Fibroblast of mammary gland (primary cell): ENCODE data around the gene TNS2.
"Not testable (repeated sequence)": the region's sequence is repeated elsewhere in the genome, so short reads cannot be mapped to it uniquely, and the experiment has no call there.

Experiments used
- DNase-seq: peaks from one replicate; pipeline ENCODE4 v3.0.0-alpha.2; 2010; ENCODE audit warnings: low read depth
- H3K4me3 ChIP-seq: 2 replicates; pipeline ENCODE4 v1.5.1; 2011; ENCODE audit warnings: low read depth, mild to moderate bottlenecking, low read length, moderate library complexity; ENCODE audit not compliant: control insufficient read depth
- TF ChIP-seq, protein P1 (sequence below): conservative IDR thresholded peaks from 2 replicates; pipeline ENCODE4 v1.5.1; 2011; ENCODE audit warnings: low read depth, low read length, inconsistent platforms; ENCODE audit not compliant: control insufficient read depth, insufficient read depth

TNS2 gene

DNA sequence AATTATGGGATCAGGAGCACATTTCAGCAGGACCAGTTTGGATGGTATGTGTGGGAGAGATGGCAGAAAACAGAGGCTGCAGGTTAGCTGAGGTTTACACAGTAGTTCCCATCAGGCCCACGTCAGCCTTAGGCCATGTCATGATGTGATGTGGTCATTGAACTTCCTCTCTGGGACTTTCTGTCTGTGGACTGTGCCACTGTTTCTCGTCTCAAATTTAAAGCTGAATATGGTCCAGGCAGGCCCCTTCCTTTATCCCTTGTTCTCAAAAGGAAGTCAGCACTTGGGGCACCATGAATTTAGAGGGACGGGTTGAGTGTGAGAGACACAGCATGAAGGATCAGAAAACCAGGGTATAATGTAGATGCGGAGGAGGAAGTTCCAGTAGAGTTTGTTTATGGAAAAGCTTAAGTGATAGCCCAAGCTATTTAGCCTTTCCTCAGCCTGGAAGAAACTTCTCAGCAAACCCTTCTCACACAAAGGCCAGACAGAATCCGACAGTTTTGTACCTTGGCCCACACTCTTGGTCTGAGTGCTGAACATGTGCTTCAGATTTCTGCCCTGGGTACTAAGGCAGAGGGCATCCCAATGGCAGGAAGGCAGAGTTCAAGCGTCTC lies 44.0 kb downstream of the TNS2 start:
- TF ChIP-seq, protein P1, sequence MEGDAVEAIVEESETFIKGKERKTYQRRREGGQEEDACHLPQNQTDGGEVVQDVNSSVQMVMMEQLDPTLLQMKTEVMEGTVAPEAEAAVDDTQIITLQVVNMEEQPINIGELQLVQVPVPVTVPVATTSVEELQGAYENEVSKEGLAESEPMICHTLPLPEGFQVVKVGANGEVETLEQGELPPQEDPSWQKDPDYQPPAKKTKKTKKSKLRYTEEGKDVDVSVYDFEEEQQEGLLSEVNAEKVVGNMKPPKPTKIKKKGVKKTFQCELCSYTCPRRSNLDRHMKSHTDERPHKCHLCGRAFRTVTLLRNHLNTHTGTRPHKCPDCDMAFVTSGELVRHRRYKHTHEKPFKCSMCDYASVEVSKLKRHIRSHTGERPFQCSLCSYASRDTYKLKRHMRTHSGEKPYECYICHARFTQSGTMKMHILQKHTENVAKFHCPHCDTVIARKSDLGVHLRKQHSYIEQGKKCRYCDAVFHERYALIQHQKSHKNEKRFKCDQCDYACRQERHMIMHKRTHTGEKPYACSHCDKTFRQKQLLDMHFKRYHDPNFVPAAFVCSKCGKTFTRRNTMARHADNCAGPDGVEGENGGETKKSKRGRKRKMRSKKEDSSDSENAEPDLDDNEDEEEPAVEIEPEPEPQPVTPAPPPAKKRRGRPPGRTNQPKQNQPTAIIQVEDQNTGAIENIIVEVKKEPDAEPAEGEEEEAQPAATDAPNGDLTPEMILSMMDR, result no peak
- H3K4me3 ChIP-seq, result no peak overlapping the region
- no peak for DNase-seq

DNA sequence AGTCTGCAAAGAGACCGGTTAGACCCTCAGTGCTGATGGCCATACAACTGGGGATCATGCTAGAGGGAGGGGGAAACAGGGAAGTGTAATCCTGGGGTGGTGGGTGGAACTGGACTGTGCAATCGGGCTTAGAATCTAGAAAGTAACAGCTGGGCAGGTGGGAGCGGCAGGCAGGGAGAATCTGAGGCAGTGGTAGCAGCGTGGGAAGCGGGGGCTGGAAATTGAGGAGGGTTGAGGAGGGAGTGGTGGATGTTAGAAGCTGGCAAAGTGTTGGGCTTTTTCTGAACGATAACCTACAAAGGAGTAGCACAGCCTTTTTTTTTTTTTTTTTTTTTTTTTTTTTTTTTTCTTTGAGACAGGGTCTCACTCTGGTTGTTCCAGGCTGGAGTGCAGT lies 44.5 kb downstream of the TNS2 start:
- no peak for DNase-seq
- H3K4me3 ChIP-seq, result no peak overlapping the region
- TF ChIP-seq, protein P1, result no peak

DNA sequence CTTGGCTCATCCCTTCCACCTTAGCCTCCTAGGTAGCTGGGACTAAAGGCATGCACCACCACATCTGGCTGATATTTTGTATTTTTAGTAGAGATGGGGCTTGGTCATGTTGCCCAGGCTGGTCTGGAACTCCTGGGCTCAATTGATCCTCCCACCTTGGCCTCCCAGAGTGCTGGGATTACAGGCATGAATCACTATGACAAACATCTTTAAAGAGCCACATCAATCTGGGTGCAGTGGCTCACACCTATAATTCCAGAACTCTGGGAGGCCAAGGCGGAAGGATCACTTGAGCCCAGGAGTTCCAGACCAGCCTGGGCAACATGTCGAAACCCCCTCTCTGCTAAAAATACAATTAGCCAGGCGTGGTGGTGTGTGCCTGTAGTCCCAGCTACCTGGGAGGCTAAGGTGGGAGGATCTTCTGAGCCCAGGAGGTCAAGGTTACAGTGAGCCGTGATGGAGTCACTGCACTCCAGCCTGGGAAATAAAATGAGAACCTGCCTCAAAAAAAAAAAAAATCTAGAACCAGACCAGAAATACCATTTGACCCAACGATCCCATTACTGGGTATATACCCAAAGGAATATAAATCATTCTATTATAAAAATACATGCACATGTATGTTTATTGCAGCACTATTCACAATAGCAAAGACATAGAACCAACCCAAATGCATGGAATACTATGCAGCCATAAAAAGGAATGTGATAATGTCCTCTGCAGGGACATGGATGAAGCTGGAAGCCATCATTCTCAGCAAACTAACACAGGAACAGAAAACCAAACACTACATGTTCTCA lies 45.1 kb downstream of the TNS2 start:
- DNase-seq, result not testable (repeated sequence)

DNA sequence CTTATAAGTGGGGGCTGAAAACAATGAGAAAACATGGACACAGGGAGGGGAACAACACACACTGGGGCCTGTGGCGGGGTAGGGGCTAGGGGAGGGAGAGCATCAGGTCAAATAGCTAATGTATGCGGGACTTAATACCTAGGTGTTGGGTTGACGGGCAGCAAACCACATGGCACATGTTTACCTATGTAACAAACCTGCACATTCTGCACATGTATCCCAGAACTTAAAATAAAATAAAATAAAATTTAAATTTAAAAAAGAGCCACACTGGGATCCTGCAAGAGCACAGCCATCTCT lies 45.7 kb downstream of the TNS2 start:
- not testable (repeated sequence) for DNase-seq, H3K4me3 ChIP-seq

More for the DNA sequence above, 45.1 kb downstream of the TNS2 start:
- not testable (repeated sequence) for H3K4me3 ChIP-seq

DNA sequence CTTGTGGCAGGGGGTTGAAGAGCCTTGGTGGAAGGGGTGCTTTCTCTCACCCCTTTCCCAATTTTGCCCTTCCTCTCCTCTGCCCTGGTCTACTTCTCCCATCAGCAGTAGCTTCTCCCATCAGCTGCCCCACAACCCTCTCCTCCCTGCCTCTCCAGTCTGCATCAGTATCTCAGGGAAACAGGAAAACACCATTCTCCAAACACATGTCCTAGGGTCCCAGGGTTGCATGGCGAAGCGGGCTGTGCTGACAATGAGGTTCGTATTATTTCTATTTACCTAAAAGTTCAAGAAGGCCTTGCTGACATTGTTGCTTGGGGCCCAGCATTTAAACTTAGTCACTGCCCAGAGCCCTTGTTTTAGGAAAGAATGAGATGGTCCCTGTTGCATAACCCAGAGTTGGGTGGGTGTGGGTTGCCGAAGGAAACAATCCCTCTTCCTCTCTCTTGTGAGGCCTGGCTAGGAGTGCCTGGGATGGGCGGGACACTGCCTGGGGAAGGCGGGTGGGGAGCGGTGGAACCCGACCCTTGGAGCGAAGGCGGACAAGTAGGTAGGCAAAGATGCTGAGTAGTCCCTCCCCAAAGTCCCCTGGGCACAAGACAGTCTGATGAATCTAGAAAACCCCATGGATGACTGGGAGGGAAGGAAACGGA lies 46.4 kb downstream of the TNS2 start:
- TF ChIP-seq, protein P1, result no peak
- H3K4me3 ChIP-seq, result peak overlapping the region; percentile 63
- peak; percentile 95 for DNase-seq

DNA sequence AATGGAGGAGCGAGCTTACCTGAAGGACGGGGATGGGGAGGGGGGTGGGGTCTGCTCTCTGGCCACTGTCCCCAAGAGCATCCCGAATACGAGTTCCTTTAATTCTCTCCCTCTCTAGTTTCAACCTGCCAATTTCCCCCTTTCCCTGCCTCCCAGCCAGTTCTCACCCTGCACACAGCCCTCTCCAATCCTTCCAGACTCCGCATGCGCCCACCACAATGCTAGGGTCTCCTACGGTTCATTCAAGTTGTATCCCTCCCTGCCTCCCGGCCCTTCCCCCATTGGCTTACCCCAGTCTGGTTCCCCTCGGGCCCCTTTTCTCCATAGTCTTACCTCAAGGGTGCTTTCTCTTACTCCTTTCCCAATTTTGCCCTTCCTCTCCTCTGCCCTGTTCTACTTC lies 46.9 kb downstream of the TNS2 start:
- peak overlapping the region; percentile 63 for H3K4me3 ChIP-seq
- no peak for DNase-seq
- TF ChIP-seq, protein P1, result no peak

DNA sequence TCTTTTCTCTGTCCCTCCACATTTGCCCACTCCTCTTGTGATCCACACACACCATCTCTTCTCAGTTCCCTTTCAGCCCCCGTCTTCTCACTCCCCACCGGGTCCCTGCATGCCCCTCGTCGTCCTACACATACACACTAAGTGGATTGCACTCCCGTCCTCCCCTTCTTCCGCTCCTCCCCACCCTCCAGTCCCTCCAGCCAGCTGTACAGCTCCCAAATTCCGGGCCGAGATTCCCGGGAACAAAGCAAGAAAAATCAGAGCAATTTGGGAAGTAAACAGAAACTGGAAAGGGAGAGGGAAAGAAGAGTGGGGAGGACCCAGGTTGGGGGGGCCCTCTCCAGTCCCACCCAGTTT lies 47.3 kb downstream of the TNS2 start:
- DNase-seq, result peak; percentile 43
- peak overlapping the region; percentile 63 for H3K4me3 ChIP-seq
- TF ChIP-seq, protein P1, result no peak
